Measurements from ENCODE around the gene HBA2.
"Not testable (repeated sequence)": the region's sequence is repeated elsewhere in the genome, so short reads cannot be mapped to it uniquely, and the experiment has no call there.

Gene HBA2

GRCh38 chr16:172374-172941, at the start of gene HBA2:
TSS of gene HBA2 (plus strand) at chr16:172876. CDS start at chr16:172913, 37 bp downstream.
- H3K4me3 ChIP-seq (ENCODE audit: low read length); DNase-seq (ENCODE audit: low read depth): not testable (repeated sequence)

DNA sequence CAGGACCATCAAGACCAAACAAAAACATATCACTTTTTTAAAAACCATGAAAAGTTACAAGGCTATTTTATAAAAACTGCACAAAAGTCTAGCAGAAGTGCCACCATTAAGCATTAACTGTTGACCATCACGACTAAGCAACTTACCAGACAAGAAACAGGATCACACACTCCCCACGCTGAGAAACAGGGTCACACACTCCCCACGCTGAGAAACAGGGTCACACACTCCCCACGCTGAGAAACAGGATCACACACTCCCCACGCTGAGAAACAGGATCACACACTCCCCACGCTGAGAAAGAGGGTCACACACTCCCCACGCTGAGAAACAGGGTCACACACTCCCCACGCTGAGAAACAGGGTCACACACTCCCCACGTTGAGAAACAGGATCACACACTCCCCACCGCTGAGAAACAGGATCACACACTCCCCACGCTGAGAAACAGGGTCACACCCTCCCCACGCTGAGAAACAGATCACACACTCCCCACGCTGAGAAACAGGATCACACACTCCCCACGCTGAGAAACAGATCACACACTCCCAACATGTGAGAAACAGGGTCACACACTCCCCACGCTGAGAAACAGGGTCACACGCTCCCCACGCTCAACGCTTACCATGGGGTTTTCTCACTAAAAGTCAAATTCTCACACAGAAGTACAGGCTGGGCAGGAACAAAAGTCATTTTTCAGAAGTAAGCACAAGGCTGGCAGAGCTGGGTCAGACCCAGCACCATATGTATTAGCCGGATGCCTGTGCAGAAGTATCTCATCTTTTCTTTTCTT, 48.9 kb upstream of the HBA2 start:
- H3K4me3 ChIP-seq (ENCODE audit: low read length); DNase-seq (ENCODE audit: low read depth): not testable (repeated sequence)

DNA sequence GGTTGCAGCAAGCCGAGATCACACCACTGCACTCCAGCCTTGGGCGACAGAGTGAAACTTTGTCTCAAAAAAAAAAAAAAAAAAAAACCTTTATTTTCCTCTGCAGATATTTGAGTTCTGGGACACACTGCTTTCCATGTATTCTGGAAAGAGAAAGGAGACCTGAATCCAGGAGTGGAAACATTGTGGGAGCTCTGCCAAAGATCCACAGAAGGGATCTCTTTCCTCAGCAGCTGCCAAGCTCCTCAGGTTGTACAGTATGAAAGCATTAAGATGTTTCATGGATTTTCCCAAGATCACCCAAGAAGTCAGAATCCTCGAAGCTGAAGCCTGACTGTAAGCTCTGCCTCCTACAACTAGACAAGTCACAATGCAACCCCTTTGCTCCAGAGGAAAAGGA, 47.7 kb upstream of the HBA2 start:
- no peak overlapping the region for H3K4me3 ChIP-seq (ENCODE audit: low read length)
- no peak for TF ChIP-seq CTCF (IDR thresholded peaks at IDR 0.05; ENCODE audit: insufficient read depth, low read depth, low read length, missing control alignments)
- DNase-seq (ENCODE audit: low read depth): no peak

DNA sequence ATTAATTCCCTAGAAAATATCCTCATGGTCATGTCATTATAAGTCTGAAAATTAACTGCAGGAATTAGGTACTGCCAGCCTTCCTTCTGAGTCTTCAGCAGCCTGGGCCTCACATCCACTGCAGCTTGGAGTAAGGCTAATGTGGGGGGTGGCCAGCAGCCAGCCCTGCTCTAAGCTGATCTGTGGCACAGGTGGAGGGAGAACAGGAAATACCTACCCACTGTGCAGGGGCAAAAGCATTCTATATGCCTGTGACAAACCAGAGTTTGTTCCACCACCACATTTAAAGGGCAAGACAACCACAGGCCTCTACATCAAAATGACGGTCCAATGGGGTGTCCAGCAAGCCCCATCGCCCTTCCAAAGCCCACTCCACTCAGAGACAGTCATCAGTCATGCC, 43.6 kb upstream of the HBA2 start:
- TF ChIP-seq CTCF (IDR thresholded peaks at IDR 0.05; ENCODE audit: insufficient read depth, low read depth, low read length, missing control alignments): no peak
- no peak for DNase-seq (ENCODE audit: low read depth)
- H3K4me3 ChIP-seq (ENCODE audit: low read length): no peak overlapping the region

DNA sequence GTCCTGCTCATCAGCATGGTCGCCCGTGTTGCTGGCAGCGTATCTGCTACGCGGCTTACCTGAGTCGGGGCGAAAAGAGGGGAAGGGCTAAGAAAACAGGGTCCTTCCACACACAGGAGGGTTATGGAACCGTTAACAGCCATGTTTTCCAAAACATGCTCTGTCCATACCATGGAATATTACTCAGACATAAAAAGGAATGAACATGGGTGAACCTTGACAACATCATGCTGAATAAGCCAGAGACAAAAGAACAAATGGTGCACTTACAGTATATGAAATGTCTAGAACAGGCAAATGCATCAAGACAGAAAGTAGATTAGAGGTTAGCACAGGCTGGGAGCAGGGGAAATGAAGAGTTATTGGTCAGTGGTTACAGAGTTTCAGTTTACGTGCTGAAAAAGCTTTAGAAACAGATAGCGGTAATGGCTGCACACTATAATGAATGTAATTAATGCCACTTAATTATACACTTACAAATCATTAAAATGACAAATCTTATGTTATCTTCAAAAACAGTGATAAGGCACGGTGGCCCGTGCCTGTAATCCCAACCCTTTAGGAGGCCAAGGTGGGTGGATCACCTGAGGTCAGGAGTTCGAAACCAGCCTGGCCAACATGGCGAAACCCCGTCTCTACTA, 42.0 kb upstream of the HBA2 start:
- H3K4me3 ChIP-seq (ENCODE audit: low read length): no peak overlapping the region
- no peak for TF ChIP-seq CTCF (IDR thresholded peaks at IDR 0.05; ENCODE audit: insufficient read depth, low read depth, low read length, missing control alignments)
- no peak for DNase-seq (ENCODE audit: low read depth)

GRCh38 chr16:132120-132519, 40.6 kb upstream of the HBA2 start:
- no peak for DNase-seq (ENCODE audit: low read depth)
- no peak for TF ChIP-seq CTCF (IDR thresholded peaks at IDR 0.05; ENCODE audit: insufficient read depth, low read depth, low read length, missing control alignments)
- H3K4me3 ChIP-seq (ENCODE audit: low read length): no peak overlapping the region

DNA sequence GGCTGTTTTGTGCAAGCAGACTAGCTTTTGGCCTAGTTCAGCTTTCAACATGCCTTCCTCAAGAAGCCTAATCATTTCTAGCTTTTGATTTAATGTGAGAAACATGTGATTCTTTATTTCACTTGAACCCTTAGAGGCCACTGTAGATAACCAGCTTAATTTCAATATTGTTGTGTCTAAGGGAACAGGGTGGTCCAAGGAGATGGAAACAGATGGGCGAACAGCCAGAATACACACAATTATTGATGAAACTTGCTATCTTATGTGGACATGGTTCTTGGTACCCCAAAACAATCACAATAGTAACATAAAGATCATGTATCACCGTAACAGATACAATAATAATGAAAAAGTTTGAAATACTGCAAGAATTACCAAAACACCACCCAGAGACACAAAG, 39.0 kb upstream of the HBA2 start:
- no peak for TF ChIP-seq CTCF (IDR thresholded peaks at IDR 0.05; ENCODE audit: insufficient read depth, low read depth, low read length, missing control alignments)
- DNase-seq (ENCODE audit: low read depth): no peak
- no peak overlapping the region for H3K4me3 ChIP-seq (ENCODE audit: low read length)

DNA sequence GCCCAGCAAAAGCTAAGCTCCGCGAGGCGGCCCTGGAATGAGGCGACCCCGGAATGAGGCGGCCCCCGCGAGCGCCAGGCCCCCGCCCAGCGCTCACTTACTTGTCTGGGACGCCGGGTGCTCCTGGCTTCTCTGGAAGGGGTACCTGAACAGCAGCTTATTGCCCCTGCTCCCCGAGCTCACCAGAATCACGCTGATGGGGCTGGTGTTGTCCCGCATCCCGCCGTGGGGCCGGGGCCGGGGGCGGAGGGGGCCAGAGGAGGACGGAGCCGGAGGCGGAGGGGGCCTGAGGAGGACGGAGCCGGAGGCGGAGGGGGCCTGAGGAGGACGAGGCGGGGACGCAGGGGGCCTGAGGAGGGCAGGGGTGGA, 34.6 kb upstream of the HBA2 start:
- H3K4me3 ChIP-seq (ENCODE audit: low read length): peak overlapping the region; percentile 64
- no peak for DNase-seq (ENCODE audit: low read depth)
- no peak for TF ChIP-seq CTCF (IDR thresholded peaks at IDR 0.05; ENCODE audit: insufficient read depth, low read depth, low read length, missing control alignments)

Data from epithelial cell of esophagus (primary cell).